HepG2 (cell line): ENCODE measurements around the gene PLVAP. TPM values are rescaled to one million over a fixed set of nuclear protein-coding genes. Genes with fewer than 3 reads are reported as not detected.

Source experiments
- ATF2 ChIP-seq: sonication (generic); formaldehyde crosslinking; IDR thresholded peaks from 2 replicates; pipeline ENCODE4 v1.4.0; 2020; ENCODE audit warnings: missing genetic modification reagents
- CAMTA2 ChIP-seq: sonication (generic); formaldehyde crosslinking; IDR thresholded peaks from 2 replicates; pipeline ENCODE4 v1.4.0; 2020; ENCODE audit warnings: mild to moderate bottlenecking, missing genetic modification reagents, borderline replicate concordance
- GMEB1 ChIP-seq: sonication (generic); formaldehyde crosslinking; IDR thresholded peaks from 2 replicates; pipeline ENCODE4 v1.5.1; 2020; ENCODE audit warnings: missing genetic modification reagents, mild to moderate bottlenecking, borderline replicate concordance
- NFRKB ChIP-seq: fragments of 450-650 bp; IDR thresholded peaks from 2 replicates; pipeline ENCODE4 v1.6.1; 2017
- NR2C2 ChIP-seq: sonication (generic); formaldehyde crosslinking; IDR thresholded peaks from 2 replicates; pipeline ENCODE4 v1.4.0; 2020; ENCODE audit warnings: missing genetic modification reagents, mild to moderate bottlenecking, moderate library complexity, borderline replicate concordance
- PITX1 ChIP-seq: sonication (generic); formaldehyde crosslinking; IDR thresholded peaks from 2 replicates; pipeline ENCODE4 v1.5.1; 2020; ENCODE audit warnings: mild to moderate bottlenecking, missing genetic modification reagents
- POLR2A ChIP-seq, 2 experiments: IDR thresholded peaks; 2 replicates each; pipeline ENCODE4 v1.6.1; 2011; ENCODE audit warnings: low read depth in 2 of 2, low read length in 2 of 2, mild to moderate bottlenecking in 1 of 2, moderate library complexity in 1 of 2; ENCODE audit not compliant: insufficient read depth in 1 of 2
- SNAPC2 ChIP-seq: sonication (generic); formaldehyde crosslinking; IDR thresholded peaks from 2 replicates; pipeline ENCODE4 v1.8.1; 2022; ENCODE audit warnings: mild to moderate bottlenecking, missing genetic modification reagents
- SNRNP70 ChIP-seq: fragments of 200-400 bp; formaldehyde crosslinking; IDR thresholded peaks from 2 replicates; pipeline ENCODE4 v1.6.1; 2017; ENCODE audit warnings: mild to moderate bottlenecking, low read depth, low read length, moderate library complexity
- SOX6 ChIP-seq, 2 experiments: fragments of 450-650 bp in 1 of 2; sonication (generic) in 1 of 2; formaldehyde crosslinking in 1 of 2; IDR thresholded peaks; 2 replicates each; pipeline versions ENCODE4 v1.4.0 to v1.6.1; 2017 to 2020; ENCODE audit warnings: antibody characterized with exemption in 1 of 2, mild to moderate bottlenecking in 1 of 2, missing genetic modification reagents in 1 of 2
- SP5 ChIP-seq: IDR thresholded peaks from 2 replicates; pipeline ENCODE4 v1.6.1; 2016; ENCODE audit warnings: low read depth, borderline replicate concordance
- STAG1 ChIP-seq: sonication (generic); formaldehyde crosslinking; IDR thresholded peaks from 2 replicates; pipeline ENCODE4 v1.4.0; 2020; ENCODE audit warnings: missing genetic modification reagents
- TARDBP ChIP-seq: sonication (generic); formaldehyde crosslinking; IDR thresholded peaks from 2 replicates; pipeline ENCODE4 v1.8.0; 2022; ENCODE audit warnings: mild to moderate bottlenecking, missing genetic modification reagents
- TBX2 ChIP-seq: sonication (generic); formaldehyde crosslinking; IDR thresholded peaks from 2 replicates; pipeline ENCODE4 v1.5.0; 2020; ENCODE audit warnings: missing genetic modification reagents, mild to moderate bottlenecking, borderline replicate concordance
- THAP11 ChIP-seq: IDR thresholded peaks from 2 replicates; pipeline ENCODE4 v1.6.1; 2016; ENCODE audit warnings: missing biosample characterization, missing genetic modification reagents
- TRAFD1 ChIP-seq: sonication (generic); formaldehyde crosslinking; IDR thresholded peaks from 2 replicates; pipeline ENCODE4 v1.5.1; 2020; ENCODE audit warnings: missing genetic modification reagents, mild to moderate bottlenecking, borderline replicate concordance
- TRIM24 ChIP-seq: sonication (generic); formaldehyde crosslinking; IDR thresholded peaks from 2 replicates; pipeline ENCODE4 v1.8.0; 2022; ENCODE audit warnings: mild to moderate bottlenecking, missing genetic modification reagents
- U2AF1 ChIP-seq: fragments of 200-400 bp; formaldehyde crosslinking; optimal IDR thresholded peaks from 2 replicates; pipeline ENCODE3; 2017; ENCODE audit warnings: mild to moderate bottlenecking, low read depth, low read length
- ZFP62 ChIP-seq: sonication (generic); formaldehyde crosslinking; IDR thresholded peaks from 2 replicates; pipeline ENCODE4 v1.4.0; 2020; ENCODE audit warnings: missing genetic modification reagents
- ZFYVE20 ChIP-seq: sonication (generic); formaldehyde crosslinking; IDR thresholded peaks from 2 replicates; pipeline ENCODE4 v1.8.0; 2023; ENCODE audit warnings: low read depth, mild to moderate bottlenecking, moderate library complexity, missing genetic modification reagents, borderline replicate concordance
- ZNF430 ChIP-seq: sonication (generic); formaldehyde crosslinking; IDR thresholded peaks from 2 replicates; pipeline ENCODE4 v1.9.0; 2021; ENCODE audit warnings: mild to moderate bottlenecking, missing genetic modification reagents
- ZNF598 ChIP-seq: sonication (generic); formaldehyde crosslinking; IDR thresholded peaks from 2 replicates; pipeline ENCODE4 v1.5.1; 2020; ENCODE audit warnings: mild to moderate bottlenecking, missing genetic modification reagents, borderline replicate concordance
- ZNF883 ChIP-seq: sonication (generic); formaldehyde crosslinking; IDR thresholded peaks from 2 replicates; pipeline ENCODE4 v1.5.1; 2020; ENCODE audit warnings: mild to moderate bottlenecking, missing genetic modification reagents; ENCODE audit errors: not compliant biosample characterization
- ZSCAN21 ChIP-seq: sonication (generic); formaldehyde crosslinking; IDR thresholded peaks from 2 replicates; pipeline ENCODE4 v1.8.0; 2022; ENCODE audit warnings: mild to moderate bottlenecking, missing genetic modification reagents, moderate library complexity, borderline replicate concordance
- ZSCAN30 ChIP-seq: sonication (generic); formaldehyde crosslinking; IDR thresholded peaks from 2 replicates; pipeline ENCODE4 v1.5.0; 2020; ENCODE audit warnings: mild to moderate bottlenecking, missing genetic modification reagents
- polyA plus RNA-seq, 8 experiments: library from polyadenylated mRNA; depleted of rRNA in 3 of 8; stranded (reverse) in 7 of 8; unstranded in 1 of 8; fragments of >200 nt; fragmentation: Illumina TruSeq in 4 of 8; extraction: Trizol in 4 of 8; gene quantifications; 2 replicates each; pipeline versions ENCODE4 v1.2.1 to v1.2.3, GENCODE V29; 2011 to 2016; ENCODE audit warnings: low read depth in 4 of 8, missing spikeins in 1 of 8, mixed read lengths in 1 of 8; ENCODE audit not compliant: insufficient read depth in 1 of 8
- total RNA-seq, 5 experiments: library from RNA; depleted of rRNA; stranded (reverse); fragments of >200 nt; fragmentation: Illumina TruSeq; extraction: Trizol; gene quantifications; 2 replicates each; pipeline ENCODE4 v1.2.3, GENCODE V29; 2016; ENCODE audit warnings: low read depth in 1 of 5

The PLVAP gene
- total and polyA plus RNA-seq, 2 of the 13 experiments (the other 11 are each of a cell fraction or from before 2014, with no cell fraction given) = 0.26 TPM; not detected in 1

- TF ChIP-seq POLR2A (IDR thresholded peaks at IDR 0.05; ENCODE audit: insufficient read depth in 1 of 2, low read depth in 2 of 2, low read length in 2 of 2) (peak in 1 of 2 experiments; percentile 50; a peak in 1 of 4 replicates), STAG1 (CRISPR knock-in tag) (no peak), GMEB1 (CRISPR knock-in tag) (peak; percentile 29; the same call in 1 of the 2 replicates), TRIM24 (CRISPR knock-in tag) (no peak), SNRNP70 (no peak), ZNF598 (CRISPR knock-in tag) (peak; percentile 64; the same call in 1 of the 2 replicates), PITX1 (CRISPR knock-in tag) (peak; percentile 26), SOX6 (IDR thresholded peaks at IDR 0.05) (no peak), SOX6 (CRISPR knock-in tag; IDR thresholded peaks at IDR 0.05) (peak; percentile 60), ZNF430 (CRISPR knock-in tag) (peak; percentile 61; the same call in 1 of the 2 replicates), TBX2 (peak; percentile 67; the same call in 1 of the 2 replicates), TARDBP (peak; percentile 81; the same call in 1 of the 2 replicates), NR2C2 (peak; percentile 69), THAP11 (CRISPR knock-in tag) (peak; percentile 86), SP5 (peak; percentile 51), ZFP62 (CRISPR knock-in tag) (no peak), ZNF883 (CRISPR knock-in tag) (peak; percentile 36), ATF2 (peak; percentile 73; the same call in 1 of the 2 replicates), ZFYVE20 (CRISPR knock-in tag) (no peak), SNAPC2 (CRISPR knock-in tag) (no peak), U2AF1 (no peak), ZSCAN30 (CRISPR knock-in tag) (no peak), NFRKB (no peak), TRAFD1 (CRISPR knock-in tag) (no peak), ZSCAN21 (peak; percentile 38; the same call in 1 of the 2 replicates), CAMTA2 (CRISPR knock-in tag) (peak; percentile 67; the same call in 1 of the 2 replicates)
Measured at GRCh38 chr19:17334414-17335409, 42.4 kb downstream of the PLVAP start, which contains the start of gene ANO8 (continued).
